ENCODE measurements around the gene LRRC37A.
"Not testable (repeated sequence)": the region's sequence is repeated elsewhere in the genome, so short reads cannot be mapped to it uniquely, and the experiment has no call there.

LRRC37A gene

DNA sequence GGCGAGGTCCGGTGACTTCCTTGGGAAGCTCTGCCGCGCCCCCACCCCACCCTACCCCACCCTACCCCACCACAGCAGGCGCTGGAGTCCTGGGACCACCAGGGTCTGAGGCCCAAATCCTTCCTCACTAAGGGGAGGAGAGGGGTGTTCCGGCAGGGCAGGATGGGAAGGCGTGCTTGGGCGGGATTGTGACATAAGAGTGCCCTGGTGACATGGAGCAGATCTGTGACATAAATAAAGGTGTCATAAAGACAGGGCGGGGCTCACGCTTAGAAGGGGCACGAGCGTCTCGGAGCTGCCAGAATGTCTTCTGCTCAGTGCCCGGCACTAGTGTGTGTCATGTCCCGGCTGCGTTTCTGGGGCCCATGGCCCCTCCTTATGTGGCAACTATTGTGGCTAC lies at the start of gene LRRC37A:
TSS of gene LRRC37A (plus strand) at position 301 of the 400 bp plus-strand sequence. CDS start at position 304, 3 bp downstream.
- DNase-seq (ENCODE audit: low read depth in 3 of 3): not testable (repeated sequence)

DNA sequence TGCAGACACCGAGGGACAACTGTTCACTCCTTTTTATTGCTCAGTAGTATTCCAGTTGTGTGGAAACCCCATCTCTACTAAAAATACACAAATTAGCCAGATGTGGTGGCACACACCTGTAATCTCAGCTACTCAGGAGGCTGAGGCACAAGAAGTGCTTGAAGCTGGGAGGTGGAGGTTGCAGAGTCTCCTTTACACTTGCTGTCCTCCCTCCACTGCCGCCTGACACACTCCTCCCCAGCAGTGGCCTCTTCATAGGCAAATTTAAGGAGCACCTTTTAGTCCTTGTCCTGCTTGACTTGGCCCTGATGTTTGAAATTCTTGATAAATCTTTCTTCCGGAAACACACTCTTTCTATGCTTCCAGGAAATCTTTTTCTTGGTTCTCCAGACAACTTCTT lies 45.8 kb upstream of the LRRC37A start:
- DNase-seq (ENCODE audit: low read depth in 3 of 3): not testable (repeated sequence)

GRCh38 chr17:46252804-46253203 lies 42.1 kb upstream of the LRRC37A start:
- DNase-seq (ENCODE audit: low read depth in 3 of 3): not testable (repeated sequence)

GRCh38 chr17:46253722-46254121 lies 41.2 kb upstream of the LRRC37A start:
- peak; percentile 60 to 65 (median 63) for DNase-seq (ENCODE audit: low read depth in 3 of 3)

DNA sequence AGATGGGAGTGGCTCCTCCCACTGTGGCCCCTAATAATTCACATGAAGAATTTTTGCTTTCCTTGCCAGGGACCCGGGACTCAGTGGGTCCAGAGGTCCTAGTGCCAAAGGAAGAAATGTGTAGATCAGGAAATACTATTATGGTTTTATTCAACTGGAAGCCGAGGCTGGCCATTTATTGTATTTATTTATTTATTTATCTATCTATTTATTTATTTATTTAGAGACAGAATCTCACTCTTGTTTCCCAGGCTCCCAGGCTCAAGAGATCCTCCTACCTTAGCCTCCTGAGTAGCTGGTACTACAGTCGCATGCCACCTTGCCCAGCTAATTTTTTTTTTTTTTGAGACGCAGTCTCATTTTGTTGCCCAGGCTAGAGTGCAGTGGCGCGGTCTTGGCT lies 40.7 kb upstream of the LRRC37A start:
- not testable (repeated sequence) for DNase-seq (ENCODE audit: low read depth in 3 of 3)

DNA sequence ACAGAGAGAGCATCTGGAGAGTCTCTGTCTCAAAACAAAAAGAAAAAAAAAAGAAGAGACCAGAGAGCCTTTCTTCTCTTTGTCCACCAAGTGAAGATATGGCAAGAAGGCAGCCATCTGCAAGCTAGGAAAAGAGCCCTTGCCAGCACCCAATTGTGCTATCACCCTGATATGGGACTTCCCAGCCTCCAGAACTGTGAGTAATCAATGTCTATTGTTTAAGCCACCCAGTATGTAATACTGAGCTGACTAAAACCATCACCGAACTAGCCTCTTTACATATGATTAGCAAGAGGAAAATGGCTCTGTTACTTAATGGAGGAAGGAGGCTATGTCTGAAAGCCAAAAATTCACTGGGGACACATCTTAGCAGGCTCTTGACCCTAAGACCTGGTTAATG lies 38.6 kb upstream of the LRRC37A start:
- not testable (repeated sequence) for DNase-seq (ENCODE audit: low read depth in 3 of 3)

GRCh38 chr17:46259845-46260661 lies 34.9 kb upstream of the LRRC37A start:
- not testable (repeated sequence) for DNase-seq (ENCODE audit: low read depth in 3 of 3)

DNA sequence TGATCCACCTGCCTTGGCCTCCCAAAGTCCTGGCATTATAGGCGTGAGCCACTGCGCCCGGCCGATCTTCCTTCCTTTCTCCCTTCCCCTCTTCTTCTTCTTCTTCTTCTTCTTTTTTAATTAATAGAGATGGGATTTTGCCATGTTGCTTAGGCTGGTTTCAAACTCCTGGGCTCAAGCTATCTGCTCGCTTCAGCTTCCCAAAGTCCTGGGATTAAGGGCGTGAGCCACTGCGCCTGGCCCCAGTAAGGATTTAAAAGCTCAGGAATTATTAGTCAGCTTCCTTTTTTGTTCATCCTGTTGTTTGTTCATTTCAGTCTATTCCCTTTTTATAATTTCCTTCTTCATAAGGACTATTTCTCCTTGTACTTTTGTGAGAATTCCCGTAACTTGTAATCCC lies 32.7 kb upstream of the LRRC37A start:
- no peak for DNase-seq (ENCODE audit: low read depth in 3 of 3)

DNA sequence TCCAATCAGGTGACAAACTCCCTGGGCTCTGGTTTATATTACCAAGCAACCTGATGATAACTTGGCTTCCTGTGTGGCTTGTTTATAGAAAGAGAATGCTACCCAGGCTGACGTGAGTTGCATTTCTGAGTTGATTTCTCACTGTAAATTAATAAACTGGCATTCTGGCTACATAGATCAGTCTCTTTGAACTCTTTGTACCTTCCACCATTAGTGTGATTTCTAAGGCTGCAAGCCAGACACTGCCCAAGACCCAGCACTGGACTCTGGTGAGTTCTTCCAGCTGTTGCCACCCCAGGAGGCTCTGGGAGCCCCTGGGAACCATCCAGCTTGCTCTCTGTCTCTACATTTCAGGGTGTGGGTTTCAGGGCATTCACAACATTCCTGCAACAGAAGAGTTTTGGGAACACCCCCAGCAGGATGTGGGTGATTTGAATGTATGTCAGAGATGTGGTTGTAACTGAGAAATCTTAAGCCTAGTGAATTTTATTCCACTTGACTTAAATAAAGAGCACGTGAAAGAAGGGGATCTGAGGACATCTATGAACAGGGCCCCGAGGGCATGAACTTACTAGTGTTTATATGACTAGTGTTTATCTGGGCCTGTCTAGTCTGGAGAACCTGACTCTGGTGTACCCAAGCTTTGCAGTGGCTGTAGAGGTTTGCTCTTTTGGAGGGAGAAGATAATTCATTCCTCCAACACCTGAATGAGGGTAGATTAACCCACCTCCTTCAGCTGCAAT lies 30.3 kb upstream of the LRRC37A start:
- DNase-seq (ENCODE audit: low read depth in 3 of 3): no peak

DNA sequence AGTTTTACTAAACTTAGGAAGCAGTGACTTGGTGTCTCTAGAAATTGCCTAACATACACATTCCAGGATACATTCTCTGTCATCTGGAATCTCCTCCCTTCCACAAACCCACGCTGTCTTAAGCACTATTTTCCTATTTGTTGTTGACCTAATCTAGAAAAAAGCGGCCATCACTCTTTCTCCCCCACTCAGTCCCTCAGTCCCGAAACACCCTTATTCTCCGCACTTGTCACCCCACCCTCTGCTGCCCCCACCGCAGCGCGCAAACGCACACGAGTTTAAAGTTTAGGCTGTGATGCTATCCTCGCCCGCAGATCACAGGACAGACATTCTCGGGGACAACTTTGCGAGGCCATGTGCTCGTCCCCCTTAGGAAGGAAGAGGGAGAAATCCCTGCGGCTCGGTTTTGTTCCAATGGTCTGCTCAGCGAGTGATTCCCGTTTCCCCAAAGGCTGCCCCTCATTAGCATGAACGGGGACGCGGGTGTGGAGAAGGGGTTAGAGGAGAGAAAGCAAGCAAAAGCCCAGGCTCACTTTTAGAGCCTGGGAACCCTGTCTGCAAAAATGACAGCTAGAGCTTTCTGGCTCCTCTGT lies 28.8 kb upstream of the LRRC37A start:
- DNase-seq (ENCODE audit: low read depth in 3 of 3): peak in 1 of 3 experiments; percentile 32

DNA sequence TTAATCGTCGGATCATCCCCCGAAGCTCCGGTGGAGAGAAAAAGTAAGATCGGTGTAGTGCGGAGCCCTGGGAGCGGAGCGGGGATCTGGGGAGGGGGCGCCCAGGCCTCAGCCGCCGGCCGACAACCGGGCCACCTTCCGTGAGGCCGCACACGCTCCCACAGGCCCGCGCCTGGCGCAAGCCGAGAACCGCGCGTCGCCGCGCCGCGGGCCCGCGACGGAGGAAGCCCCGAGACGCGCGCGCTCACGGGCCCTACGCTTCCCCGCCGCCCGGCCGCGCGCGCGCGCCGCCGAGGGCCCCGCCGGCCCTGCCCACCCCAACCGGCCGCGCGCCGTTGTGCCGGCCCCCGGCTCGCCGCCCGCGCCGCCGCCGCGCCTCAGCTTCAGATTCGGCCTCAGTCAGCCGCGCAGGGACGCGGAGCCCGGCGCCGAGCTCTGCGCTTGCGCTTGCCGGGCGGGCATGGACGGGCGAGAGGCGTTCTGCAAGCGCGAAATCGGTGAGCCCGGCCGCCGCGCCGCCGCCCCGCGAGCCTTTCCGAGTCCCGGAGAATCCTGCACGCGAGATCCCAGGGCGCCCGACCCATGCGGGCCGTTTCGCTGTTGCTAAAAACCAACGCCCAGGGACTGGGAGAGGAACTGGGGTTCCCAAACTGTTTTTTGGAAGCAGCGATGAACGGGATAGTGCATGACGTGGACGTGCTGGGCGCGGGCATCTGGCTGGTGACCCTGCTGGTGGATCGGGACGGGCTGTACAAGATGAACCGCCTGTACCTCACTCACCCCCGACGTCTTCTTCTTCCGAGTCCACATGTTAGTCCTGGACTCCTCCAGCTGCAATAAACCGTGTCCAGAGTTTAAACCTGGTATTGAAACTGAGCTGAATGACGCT lies 28.0 kb upstream of the LRRC37A start:
- peak; percentile 76 to 79 (median 77) for DNase-seq (ENCODE audit: low read depth in 3 of 3)

- no peak for DNase-seq (ENCODE audit: low read depth in 3 of 3)
These were observed 24.9 kb upstream of the LRRC37A start for GRCh38 chr17:46270032-46270431.

- DNase-seq (ENCODE audit: low read depth in 3 of 3): no peak
These were observed 21.2 kb upstream of the LRRC37A start for GRCh38 chr17:46273541-46274236.

- no peak for DNase-seq (ENCODE audit: low read depth in 3 of 3)
These were observed 20.7 kb upstream of the LRRC37A start for GRCh38 chr17:46274238-46274637.

DNA sequence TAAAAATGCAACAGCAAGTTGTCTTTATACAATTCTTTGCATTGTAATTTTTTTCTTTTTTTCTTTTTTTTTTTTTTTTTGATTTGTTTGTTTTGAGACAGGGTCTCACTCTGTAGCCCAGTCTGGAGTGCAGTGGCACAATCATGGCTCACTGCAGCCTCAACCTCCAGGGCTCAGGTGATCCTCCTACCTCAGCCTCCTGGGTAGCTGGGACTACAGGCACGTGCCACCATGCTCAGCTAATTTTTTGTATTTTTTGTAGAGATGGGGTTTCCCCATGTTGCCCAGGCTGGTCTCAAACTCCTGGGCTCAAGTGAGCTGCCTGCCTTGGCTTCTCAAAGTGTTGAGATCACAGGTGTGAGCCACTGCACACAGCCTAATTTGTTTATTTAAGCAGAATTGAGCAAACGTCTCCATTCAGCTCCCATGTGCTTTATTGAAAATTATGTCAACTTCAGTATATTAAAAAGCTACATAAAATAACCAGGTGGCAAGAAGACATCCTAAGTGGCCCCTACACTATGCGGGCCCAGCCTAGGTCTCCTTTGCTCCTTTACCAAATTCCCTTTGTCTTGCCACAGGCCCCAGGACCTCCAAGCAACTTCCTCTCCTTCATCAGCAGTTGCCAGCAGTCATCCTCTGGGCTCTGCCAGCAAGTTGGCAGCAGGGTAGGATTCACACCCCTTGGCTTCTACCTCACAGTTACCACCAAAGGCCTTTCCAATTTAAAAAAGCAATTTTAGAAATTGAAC lies 18.0 kb upstream of the LRRC37A start:
- DNase-seq (ENCODE audit: low read depth in 3 of 3): not testable (repeated sequence)

DNA sequence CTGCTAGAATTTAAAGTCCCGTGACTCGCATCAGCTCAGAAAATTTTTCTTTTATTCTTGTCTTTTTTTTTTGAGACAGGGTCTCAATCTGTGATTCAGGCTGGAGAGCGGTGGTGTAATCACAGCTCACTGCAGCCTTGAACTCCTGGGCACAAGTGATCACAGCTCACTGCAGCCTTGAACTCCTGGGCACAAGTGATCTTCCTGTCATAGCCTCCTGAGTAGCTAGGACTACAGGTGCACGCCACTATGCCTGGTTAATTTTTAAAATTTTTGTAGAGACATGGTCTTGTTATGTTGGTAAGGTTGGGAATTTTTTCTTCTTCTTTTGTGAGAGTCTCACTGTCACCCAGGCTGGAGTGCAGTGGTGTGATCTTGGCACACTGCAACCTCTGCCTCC lies 13.6 kb upstream of the LRRC37A start:
- DNase-seq (ENCODE audit: low read depth in 3 of 3): not testable (repeated sequence)

GRCh38 chr17:46282635-46283034 lies 12.3 kb upstream of the LRRC37A start:
- not testable (repeated sequence) for DNase-seq (ENCODE audit: low read depth in 3 of 3)

DNA sequence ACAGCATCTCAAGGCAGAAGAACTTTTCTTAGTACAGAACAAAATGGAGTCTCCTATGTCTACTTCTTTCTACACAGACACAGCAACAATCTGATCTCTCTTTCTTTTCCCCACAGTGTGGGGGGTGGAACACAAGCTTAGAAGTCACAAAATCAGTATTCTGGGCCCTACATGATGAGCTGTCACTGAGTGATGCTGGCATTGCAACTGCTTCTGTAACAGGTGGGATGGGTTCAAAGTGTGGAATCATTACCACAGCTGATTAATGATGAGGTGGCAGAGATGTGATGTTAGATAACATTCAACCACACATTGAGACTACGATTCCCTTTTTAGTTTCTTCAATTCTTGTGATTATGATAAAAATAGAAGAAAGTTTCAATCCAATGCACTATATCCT lies 10.5 kb upstream of the LRRC37A start:
- DNase-seq (ENCODE audit: low read depth in 3 of 3): peak in 2 of 3 experiments; percentile 13 to 27

GRCh38 chr17:46285500-46285899 lies 9.4 kb upstream of the LRRC37A start:
- not testable (repeated sequence) for DNase-seq (ENCODE audit: low read depth in 3 of 3)

DNA sequence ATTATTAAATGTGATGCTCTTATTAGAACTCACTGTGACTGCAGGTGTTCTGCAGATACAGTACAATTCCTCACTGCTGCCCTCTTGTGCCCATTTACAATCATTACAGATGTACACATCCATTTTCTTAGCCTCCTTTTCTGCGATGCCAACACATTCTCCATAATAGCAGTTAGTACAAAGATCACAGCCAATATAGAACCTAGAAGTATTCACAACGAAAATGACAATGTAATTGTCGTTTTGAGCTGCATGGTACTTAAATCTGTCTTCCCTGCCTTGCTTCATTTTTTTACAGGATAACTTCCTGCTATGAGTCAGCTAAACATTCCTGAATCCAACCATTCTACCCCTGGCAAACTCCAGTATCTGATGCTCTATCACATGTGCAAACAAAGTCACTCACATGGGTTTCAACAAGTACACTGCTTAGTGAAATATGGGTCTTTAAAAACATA lies 8.1 kb upstream of the LRRC37A start:
- peak in 1 of 3 experiments; percentile 65 for DNase-seq (ENCODE audit: low read depth in 3 of 3)

Measured in stimulated activated CD4-positive, alpha-beta T cell treated with anti-CD3 and anti-CD28 coated beads, TNF-alpha, amount 100 ng/mL, for 4 hours (primary cell).